ENCODE data around the gene TMPRSS4. TPM values are rescaled to one million over a fixed set of nuclear protein-coding genes. Genes with fewer than 3 reads are reported as not detected.
A peak's percentile ranks its signal among the peaks of the same experiment; 100 is the strongest.

Gene TMPRSS4
- total RNA-seq, 1 experiment from 2014 or later = 1.4 TPM

DNA sequence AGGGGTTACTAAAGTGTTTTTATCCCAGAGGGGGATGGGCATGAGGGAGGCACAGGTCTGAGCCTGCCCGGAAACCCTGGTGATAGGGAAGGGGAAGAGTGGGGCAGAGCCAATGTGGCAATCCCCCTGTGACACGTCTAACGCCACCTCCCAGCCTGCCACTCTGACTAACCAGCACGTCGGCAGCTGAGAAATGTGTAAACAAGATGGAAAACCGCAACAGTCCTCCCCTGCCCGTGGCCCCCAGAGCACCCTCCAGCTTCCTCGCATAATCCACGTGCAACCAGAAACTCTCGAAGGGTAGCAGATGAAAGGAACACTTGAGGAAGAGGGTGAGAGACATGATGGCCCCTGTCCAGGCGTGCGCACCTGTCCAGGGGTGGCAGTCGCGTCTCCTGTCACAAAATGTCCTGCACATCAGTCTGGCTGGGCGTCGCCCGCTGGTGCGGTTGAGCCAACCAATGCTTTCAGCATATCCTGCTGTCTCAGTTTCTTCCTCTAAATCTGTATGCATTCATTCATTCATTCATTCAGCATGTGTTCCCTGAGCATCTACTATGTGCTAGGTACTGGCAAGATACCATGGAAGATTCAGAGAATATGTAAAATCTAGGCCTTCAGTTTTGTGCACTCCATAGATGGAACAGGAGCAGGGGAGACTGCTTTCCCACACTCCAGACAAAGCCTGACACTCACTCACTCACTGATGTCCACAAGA lies 4.5 kb downstream of the TMPRSS4 start:
- ChIA-PET CTCF (interaction anchor here (1.3 to 2.1 kb wide), 2 partner anchors 10 to 28 kb away, joined by 5 to 6 read pairs; no protein-coding TSS in a partner anchor), POLR2A (no interaction called here)
- TF ChIP-seq ZNF317 (CRISPR knock-in tag; IDR thresholded peaks at IDR 0.05; ENCODE audit: borderline replicate concordance, low read depth) (no peak), NFE2L1 (CRISPR knock-in tag; IDR thresholded peaks at IDR 0.05) (no peak), SMAD3 (CRISPR knock-in tag; IDR thresholded peaks at IDR 0.05; ENCODE audit: borderline replicate concordance) (no peak), ZNF671 (CRISPR knock-in tag; IDR thresholded peaks at IDR 0.05) (no peak), NFYB (CRISPR knock-in tag; conservative IDR thresholded peaks at IDR 0.05; ENCODE audit: low read depth) (no peak)
- TF ChIP-seq, protein P1, sequence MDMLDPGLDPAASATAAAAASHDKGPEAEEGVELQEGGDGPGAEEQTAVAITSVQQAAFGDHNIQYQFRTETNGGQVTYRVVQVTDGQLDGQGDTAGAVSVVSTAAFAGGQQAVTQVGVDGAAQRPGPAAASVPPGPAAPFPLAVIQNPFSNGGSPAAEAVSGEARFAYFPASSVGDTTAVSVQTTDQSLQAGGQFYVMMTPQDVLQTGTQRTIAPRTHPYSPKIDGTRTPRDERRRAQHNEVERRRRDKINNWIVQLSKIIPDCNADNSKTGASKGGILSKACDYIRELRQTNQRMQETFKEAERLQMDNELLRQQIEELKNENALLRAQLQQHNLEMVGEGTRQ (CRISPR knock-in tag; IDR thresholded peaks at IDR 0.05) = no peak
- TF ChIP-seq, protein P2, sequence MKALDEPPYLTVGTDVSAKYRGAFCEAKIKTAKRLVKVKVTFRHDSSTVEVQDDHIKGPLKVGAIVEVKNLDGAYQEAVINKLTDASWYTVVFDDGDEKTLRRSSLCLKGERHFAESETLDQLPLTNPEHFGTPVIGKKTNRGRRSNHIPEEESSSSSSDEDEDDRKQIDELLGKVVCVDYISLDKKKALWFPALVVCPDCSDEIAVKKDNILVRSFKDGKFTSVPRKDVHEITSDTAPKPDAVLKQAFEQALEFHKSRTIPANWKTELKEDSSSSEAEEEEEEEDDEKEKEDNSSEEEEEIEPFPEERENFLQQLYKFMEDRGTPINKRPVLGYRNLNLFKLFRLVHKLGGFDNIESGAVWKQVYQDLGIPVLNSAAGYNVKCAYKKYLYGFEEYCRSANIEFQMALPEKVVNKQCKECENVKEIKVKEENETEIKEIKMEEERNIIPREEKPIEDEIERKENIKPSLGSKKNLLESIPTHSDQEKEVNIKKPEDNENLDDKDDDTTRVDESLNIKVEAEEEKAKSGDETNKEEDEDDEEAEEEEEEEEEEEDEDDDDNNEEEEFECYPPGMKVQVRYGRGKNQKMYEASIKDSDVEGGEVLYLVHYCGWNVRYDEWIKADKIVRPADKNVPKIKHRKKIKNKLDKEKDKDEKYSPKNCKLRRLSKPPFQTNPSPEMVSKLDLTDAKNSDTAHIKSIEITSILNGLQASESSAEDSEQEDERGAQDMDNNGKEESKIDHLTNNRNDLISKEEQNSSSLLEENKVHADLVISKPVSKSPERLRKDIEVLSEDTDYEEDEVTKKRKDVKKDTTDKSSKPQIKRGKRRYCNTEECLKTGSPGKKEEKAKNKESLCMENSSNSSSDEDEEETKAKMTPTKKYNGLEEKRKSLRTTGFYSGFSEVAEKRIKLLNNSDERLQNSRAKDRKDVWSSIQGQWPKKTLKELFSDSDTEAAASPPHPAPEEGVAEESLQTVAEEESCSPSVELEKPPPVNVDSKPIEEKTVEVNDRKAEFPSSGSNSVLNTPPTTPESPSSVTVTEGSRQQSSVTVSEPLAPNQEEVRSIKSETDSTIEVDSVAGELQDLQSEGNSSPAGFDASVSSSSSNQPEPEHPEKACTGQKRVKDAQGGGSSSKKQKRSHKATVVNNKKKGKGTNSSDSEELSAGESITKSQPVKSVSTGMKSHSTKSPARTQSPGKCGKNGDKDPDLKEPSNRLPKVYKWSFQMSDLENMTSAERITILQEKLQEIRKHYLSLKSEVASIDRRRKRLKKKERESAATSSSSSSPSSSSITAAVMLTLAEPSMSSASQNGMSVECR (CRISPR knock-in tag; IDR thresholded peaks at IDR 0.05; ENCODE audit: borderline replicate concordance) = no peak
- TF ChIP-seq, protein P3, sequence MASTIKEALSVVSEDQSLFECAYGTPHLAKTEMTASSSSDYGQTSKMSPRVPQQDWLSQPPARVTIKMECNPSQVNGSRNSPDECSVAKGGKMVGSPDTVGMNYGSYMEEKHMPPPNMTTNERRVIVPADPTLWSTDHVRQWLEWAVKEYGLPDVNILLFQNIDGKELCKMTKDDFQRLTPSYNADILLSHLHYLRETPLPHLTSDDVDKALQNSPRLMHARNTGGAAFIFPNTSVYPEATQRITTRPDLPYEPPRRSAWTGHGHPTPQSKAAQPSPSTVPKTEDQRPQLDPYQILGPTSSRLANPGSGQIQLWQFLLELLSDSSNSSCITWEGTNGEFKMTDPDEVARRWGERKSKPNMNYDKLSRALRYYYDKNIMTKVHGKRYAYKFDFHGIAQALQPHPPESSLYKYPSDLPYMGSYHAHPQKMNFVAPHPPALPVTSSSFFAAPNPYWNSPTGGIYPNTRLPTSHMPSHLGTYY (CRISPR knock-in tag; IDR thresholded peaks at IDR 0.05) = no peak
- Mint-ChIP-seq H3K4me3 (no peak overlapping the region), H3K36me3 (no peaks in the 10 kb centered on the region), H3K9me3 (no peaks in the 10 kb centered on the region), H3K4me1 (peaks cover 28% of the 10 kb centered on the region), H3K27ac (peak overlapping the region; percentile 20; the same call in 1 of the 2 replicates), H3K27me3 (ENCODE audit: low read depth) (no peaks in the 10 kb centered on the region)
- no peak for DNase-seq (ENCODE audit: low spot score)
- ATAC-seq = no peak

DNA sequence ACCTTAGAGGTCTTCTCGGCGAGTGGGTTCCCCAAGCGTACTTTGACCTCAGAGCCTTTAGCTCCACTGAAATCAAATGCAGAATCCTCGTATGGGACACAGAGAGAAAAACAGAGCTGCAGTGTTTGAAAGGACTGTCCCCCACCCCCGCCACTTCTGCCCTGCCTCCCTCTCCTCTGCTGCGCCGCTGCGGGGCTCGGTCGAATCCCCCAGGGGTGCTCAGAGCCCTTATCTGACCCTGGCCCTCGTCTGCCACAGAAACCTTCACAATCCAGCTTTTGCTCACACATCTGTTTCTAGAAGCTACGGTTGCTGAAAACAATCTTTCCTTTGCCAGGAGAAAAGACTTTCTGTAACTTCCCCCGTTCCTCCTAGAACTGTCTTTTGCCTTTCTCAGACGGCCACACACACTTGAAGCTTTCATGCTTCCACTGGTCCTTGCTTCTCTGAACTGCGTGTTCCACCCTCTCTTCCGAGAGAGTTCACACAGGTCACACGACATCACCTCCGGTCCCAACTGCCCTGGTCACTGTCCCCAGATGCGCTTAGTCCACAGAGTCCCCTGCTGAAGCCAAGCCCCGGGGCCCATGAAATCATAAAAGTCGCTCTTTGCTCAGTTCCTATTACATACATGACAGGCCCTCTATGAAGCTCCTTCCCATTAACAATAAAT lies 6.1 kb downstream of the TMPRSS4 start:
- DNase-seq (ENCODE audit: low spot score) = no peak
- Mint-ChIP-seq H3K27me3 (ENCODE audit: low read depth) (no peaks in the 10 kb centered on the region; the same call in 1 of the 2 replicates), H3K4me3 (no peak overlapping the region), H3K4me1 (peaks cover 16% of the 10 kb centered on the region), H3K9me3 (peaks cover 11% of the 10 kb centered on the region), H3K27ac (no peak overlapping the region; the same call in 1 of the 2 replicates), H3K36me3 (no peaks in the 10 kb centered on the region)
- TF ChIP-seq, protein P4, sequence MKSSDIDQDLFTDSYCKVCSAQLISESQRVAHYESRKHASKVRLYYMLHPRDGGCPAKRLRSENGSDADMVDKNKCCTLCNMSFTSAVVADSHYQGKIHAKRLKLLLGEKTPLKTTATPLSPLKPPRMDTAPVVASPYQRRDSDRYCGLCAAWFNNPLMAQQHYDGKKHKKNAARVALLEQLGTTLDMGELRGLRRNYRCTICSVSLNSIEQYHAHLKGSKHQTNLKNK (CRISPR knock-in tag; IDR thresholded peaks at IDR 0.05) = no peak
- TF ChIP-seq NR3C1 (CRISPR knock-in tag; conservative IDR thresholded peaks at IDR 0.05; ENCODE audit: low read depth) (no peak), OVOL2 (CRISPR knock-in tag; IDR thresholded peaks at IDR 0.05; ENCODE audit: borderline replicate concordance) (no peak), ZNF423 (CRISPR knock-in tag; IDR thresholded peaks at IDR 0.05) (no peak), MXD4 (CRISPR knock-in tag; IDR thresholded peaks at IDR 0.05; ENCODE audit: borderline replicate concordance) (no peak), ZNF671 (CRISPR knock-in tag; IDR thresholded peaks at IDR 0.05) (no peak), SOX15 (CRISPR knock-in tag; IDR thresholded peaks at IDR 0.05) (no peak), JAZF1 (CRISPR knock-in tag; IDR thresholded peaks at IDR 0.05) (no peak)
- TF ChIP-seq, protein P5, sequence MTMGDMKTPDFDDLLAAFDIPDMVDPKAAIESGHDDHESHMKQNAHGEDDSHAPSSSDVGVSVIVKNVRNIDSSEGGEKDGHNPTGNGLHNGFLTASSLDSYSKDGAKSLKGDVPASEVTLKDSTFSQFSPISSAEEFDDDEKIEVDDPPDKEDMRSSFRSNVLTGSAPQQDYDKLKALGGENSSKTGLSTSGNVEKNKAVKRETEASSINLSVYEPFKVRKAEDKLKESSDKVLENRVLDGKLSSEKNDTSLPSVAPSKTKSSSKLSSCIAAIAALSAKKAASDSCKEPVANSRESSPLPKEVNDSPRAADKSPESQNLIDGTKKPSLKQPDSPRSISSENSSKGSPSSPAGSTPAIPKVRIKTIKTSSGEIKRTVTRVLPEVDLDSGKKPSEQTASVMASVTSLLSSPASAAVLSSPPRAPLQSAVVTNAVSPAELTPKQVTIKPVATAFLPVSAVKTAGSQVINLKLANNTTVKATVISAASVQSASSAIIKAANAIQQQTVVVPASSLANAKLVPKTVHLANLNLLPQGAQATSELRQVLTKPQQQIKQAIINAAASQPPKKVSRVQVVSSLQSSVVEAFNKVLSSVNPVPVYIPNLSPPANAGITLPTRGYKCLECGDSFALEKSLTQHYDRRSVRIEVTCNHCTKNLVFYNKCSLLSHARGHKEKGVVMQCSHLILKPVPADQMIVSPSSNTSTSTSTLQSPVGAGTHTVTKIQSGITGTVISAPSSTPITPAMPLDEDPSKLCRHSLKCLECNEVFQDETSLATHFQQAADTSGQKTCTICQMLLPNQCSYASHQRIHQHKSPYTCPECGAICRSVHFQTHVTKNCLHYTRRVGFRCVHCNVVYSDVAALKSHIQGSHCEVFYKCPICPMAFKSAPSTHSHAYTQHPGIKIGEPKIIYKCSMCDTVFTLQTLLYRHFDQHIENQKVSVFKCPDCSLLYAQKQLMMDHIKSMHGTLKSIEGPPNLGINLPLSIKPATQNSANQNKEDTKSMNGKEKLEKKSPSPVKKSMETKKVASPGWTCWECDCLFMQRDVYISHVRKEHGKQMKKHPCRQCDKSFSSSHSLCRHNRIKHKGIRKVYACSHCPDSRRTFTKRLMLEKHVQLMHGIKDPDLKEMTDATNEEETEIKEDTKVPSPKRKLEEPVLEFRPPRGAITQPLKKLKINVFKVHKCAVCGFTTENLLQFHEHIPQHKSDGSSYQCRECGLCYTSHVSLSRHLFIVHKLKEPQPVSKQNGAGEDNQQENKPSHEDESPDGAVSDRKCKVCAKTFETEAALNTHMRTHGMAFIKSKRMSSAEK (CRISPR knock-in tag; IDR thresholded peaks at IDR 0.05; ENCODE audit: borderline replicate concordance) = no peak
- TF ChIP-seq, protein P6, sequence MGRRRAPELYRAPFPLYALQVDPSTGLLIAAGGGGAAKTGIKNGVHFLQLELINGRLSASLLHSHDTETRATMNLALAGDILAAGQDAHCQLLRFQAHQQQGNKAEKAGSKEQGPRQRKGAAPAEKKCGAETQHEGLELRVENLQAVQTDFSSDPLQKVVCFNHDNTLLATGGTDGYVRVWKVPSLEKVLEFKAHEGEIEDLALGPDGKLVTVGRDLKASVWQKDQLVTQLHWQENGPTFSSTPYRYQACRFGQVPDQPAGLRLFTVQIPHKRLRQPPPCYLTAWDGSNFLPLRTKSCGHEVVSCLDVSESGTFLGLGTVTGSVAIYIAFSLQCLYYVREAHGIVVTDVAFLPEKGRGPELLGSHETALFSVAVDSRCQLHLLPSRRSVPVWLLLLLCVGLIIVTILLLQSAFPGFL (CRISPR knock-in tag; IDR thresholded peaks at IDR 0.05; ENCODE audit: borderline replicate concordance) = no peak
- POLR2A ChIA-PET = no interaction called here
- peak; percentile 60 for ATAC-seq
- CTCF ChIA-PET = interaction anchor here (0.6 to 2.1 kb wide), 5 partner anchors 9 to 761 kb away, joined by 3 to 5 read pairs (median 3); no protein-coding TSS in a partner anchor

Measured in WTC11 (cell line).